Measurements from ENCODE around the gene OXLD1. TPM values are rescaled to one million over a fixed set of nuclear protein-coding genes. Genes with fewer than 3 reads are reported as not detected.

Gene OXLD1
- total RNA-seq, 2 donors from 2014 or later, result 30.2 to 36.5 TPM

DNA sequence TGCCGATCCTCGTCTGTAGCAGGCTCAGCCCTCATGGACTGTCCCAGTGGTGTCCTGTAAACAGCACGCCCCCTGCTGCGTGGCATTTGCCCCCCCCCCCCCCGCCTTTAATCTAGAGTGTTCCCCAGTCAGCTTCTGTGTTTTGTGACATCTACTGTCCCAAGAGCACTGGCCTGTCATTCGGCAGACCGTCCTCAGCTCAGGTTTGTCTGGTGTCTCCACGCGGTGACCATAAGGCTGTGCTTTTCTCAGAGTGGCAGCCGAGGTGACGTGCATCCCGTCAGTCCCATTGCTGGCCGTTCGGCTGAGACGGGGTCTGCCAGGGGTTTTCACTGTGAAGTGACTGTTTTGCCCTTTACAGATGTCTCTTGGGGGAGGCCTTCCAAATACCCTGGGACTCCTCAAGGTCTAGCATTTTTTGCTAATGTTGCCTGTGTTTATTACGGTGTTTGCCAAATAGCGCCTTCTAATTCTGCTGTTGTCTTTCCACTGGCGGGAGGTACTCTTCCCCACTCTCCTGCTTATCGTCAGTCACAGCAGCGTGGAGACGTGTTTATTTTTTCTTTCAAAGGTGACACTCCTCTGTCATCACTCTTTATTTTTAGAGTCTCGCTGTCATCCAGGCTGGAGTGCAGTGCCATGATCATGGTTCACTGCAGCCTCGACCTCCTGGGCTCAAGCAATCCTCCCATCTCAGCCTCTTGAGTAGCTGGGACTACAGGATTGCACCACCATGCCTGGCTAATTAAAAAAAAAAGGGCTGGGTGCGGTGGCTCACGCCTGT lies 31.0 kb upstream of the OXLD1 start:
- Histone ChIP-seq H3K27ac (ENCODE audit: low read depth, low read length) (no peak overlapping the region), H3K9ac (ENCODE audit: extremely low read depth, low read length, poor library complexity, severe bottlenecking) (no peak overlapping the region), H3K4me3 (ENCODE audit: low read length) (no peak overlapping the region), H3K9me3 (ENCODE audit: control insufficient read depth, low read length) (no peaks in the 10 kb centered on the region), H3K4me1 (ENCODE audit: control insufficient read depth, insufficient read depth, low read length) (no peaks in the 10 kb centered on the region), H3K36me3 (ENCODE audit: control insufficient read depth, insufficient read depth, low read length) (peaks cover 59% of the 10 kb centered on the region), H3K27me3 (ENCODE audit: control insufficient read depth, insufficient read depth, low read length, poor library complexity, severe bottlenecking) (no peaks in the 10 kb centered on the region)
- no peak for TF ChIP-seq CTCF (conservative IDR thresholded peaks at IDR 0.05)
- Mint-ChIP-seq H3K4me1 (peaks cover 7% of the 10 kb centered on the region), H3K9me3 (no peaks in the 10 kb centered on the region), H3K4me3 (no peak overlapping the region), H3K27me3 (ENCODE audit: insufficient read depth) (no peaks in the 10 kb centered on the region), H3K27ac (peak overlapping the region; percentile 54), H3K36me3 (ENCODE audit: low read depth) (peaks cover 51% of the 10 kb centered on the region)
- WGBS, 2 experiments (ENCODE audit: insufficient coverage in 1 of 2, insufficient read length in 1 of 2), result 93 to 95% methylated on average over 22 to 25 of the region's 25 CpGs
- no peak for DNase-seq

- TF ChIP-seq CTCF (conservative IDR thresholded peaks at IDR 0.05), result no peak
- Mint-ChIP-seq H3K4me1 (no peaks in the 10 kb centered on the region), H3K4me3 (no peak overlapping the region), H3K27me3 (ENCODE audit: insufficient read depth) (no peaks in the 10 kb centered on the region), H3K9me3 (no peaks in the 10 kb centered on the region), H3K36me3 (ENCODE audit: low read depth) (peaks cover 54% of the 10 kb centered on the region), H3K27ac (no peak overlapping the region)
- 97% methylated on average over 32 to 40 of the region's 40 CpGs for WGBS, 2 experiments (ENCODE audit: insufficient coverage in 1 of 2, insufficient read length in 1 of 2)
- no peak for DNase-seq
- Histone ChIP-seq H3K27ac (ENCODE audit: low read depth, low read length) (no peak overlapping the region), H3K36me3 (ENCODE audit: control insufficient read depth, insufficient read depth, low read length) (peaks cover 62% of the 10 kb centered on the region), H3K4me1 (ENCODE audit: control insufficient read depth, insufficient read depth, low read length) (no peaks in the 10 kb centered on the region), H3K9ac (ENCODE audit: extremely low read depth, low read length, poor library complexity, severe bottlenecking) (no peak overlapping the region), H3K27me3 (ENCODE audit: control insufficient read depth, insufficient read depth, low read length, poor library complexity, severe bottlenecking) (no peaks in the 10 kb centered on the region), H3K4me3 (ENCODE audit: low read length) (no peak overlapping the region), H3K9me3 (ENCODE audit: control insufficient read depth, low read length) (no peaks in the 10 kb centered on the region)
These were observed 30.0 kb upstream of the OXLD1 start for GRCh38 chr17:81696218-81696941.

- WGBS, 2 experiments (ENCODE audit: insufficient coverage in 1 of 2, insufficient read length in 1 of 2), result 96% methylated on average over 19 to 22 of the region's 22 CpGs
- Histone ChIP-seq H3K9ac (ENCODE audit: extremely low read depth, low read length, poor library complexity, severe bottlenecking) (no peak overlapping the region), H3K27me3 (ENCODE audit: control insufficient read depth, insufficient read depth, low read length, poor library complexity, severe bottlenecking) (no peaks in the 10 kb centered on the region), H3K9me3 (ENCODE audit: control insufficient read depth, low read length) (no peaks in the 10 kb centered on the region), H3K4me1 (ENCODE audit: control insufficient read depth, insufficient read depth, low read length) (no peaks in the 10 kb centered on the region), H3K36me3 (ENCODE audit: control insufficient read depth, insufficient read depth, low read length) (peaks cover 60% of the 10 kb centered on the region), H3K4me3 (ENCODE audit: low read length) (no peak overlapping the region), H3K27ac (ENCODE audit: low read depth, low read length) (no peak overlapping the region)
- Mint-ChIP-seq H3K4me1 (no peaks in the 10 kb centered on the region), H3K9me3 (no peaks in the 10 kb centered on the region), H3K36me3 (ENCODE audit: low read depth) (peaks cover 55% of the 10 kb centered on the region), H3K4me3 (no peak overlapping the region), H3K27me3 (ENCODE audit: insufficient read depth) (no peaks in the 10 kb centered on the region), H3K27ac (no peak overlapping the region)
- TF ChIP-seq CTCF (conservative IDR thresholded peaks at IDR 0.05), result no peak
- no peak for DNase-seq
These were observed 29.4 kb upstream of the OXLD1 start for GRCh38 chr17:81695801-81696200.

Data from endodermal cell (in vitro differentiated cells).